Measurements from ENCODE around the gene ZNF121.

Gene ZNF121

DNA sequence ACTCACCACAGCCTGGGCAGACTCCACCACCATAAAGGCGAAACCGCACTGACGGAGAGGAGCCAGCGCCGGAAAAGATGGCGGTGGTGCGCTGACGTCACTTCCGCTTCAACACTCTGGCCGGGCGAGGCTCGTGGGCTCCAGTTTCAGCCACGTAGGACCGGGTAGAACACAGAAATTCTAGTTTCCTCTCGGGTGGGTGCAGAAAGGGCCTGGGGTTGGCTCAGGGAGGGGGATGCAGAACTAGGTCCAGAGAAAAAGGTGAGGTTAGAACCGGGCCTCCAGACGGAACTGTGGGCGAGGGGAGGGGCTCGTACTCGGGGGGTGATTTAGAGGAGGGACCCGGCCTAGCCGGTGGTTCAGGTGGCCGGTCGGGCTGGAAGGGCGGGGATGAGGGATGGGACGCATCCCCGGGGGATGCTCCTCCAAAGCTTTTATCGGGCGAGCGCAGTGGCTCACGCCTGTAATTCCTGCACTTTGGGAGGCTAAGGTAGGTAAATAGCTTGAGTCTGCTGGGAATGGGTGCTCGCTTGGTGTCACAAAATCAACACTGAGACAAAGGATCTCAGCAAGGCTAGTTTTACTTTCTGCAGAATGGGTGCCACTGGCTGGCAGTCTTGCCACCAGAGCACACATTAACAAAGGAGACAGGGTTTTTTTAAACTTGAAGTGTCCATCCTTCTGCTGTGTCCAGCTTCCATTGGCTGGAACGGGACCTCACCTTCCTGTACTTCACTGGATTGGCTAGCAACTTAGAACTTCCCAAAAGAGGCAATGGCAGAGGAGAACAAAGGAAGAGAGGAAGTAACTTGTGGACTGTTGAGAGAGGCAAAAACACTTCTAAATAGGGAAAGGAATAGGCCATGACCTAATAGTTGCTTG lies 37.1 kb upstream of the ZNF121 start, which contains the start of gene ZNF561:
TSS of gene ZNF561 (minus strand) at position 77 of the 882 bp plus-strand sequence. CDS start 1,776 bp downstream, outside the sequence.
- TF ChIP-seq CREB1 (IDR thresholded peaks at IDR 0.05; ENCODE audit: low read depth) = peak; percentile 83
- TF ChIP-seq NFIC (IDR thresholded peaks at IDR 0.05) = no peak
- TF ChIP-seq, protein P1, sequence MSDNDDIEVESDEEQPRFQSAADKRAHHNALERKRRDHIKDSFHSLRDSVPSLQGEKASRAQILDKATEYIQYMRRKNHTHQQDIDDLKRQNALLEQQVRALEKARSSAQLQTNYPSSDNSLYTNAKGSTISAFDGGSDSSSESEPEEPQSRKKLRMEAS (IDR thresholded peaks at IDR 0.05) = peak; percentile 32; the same call in 1 of the 2 replicates
- TF ChIP-seq CEBPB (IDR thresholded peaks at IDR 0.05) = no peak
- no peak for TF ChIP-seq FOXM1 (IDR thresholded peaks at IDR 0.05; ENCODE audit: borderline replicate concordance, low read depth)
- 0 out of 2 replicates have a peak, but pooled peaks have one; percentile 8 for TF ChIP-seq EP300 (IDR thresholded peaks at IDR 0.05; ENCODE audit: borderline replicate concordance)
- TF ChIP-seq EGR1 (IDR thresholded peaks at IDR 0.05) = 0 out of 2 replicates have a peak, but pooled peaks have one; percentile 1
- peak; percentile 75 for TF ChIP-seq TAF1 (IDR thresholded peaks at IDR 0.05; ENCODE audit: low read depth)
- 0 out of 2 replicates have a peak, but pooled peaks have one; percentile 34 for TF ChIP-seq TCF12 (IDR thresholded peaks at IDR 0.05; ENCODE audit: low read depth)
- peak; percentile 96 for TF ChIP-seq YY1 (IDR thresholded peaks at IDR 0.05; ENCODE audit: low read depth)

DNA sequence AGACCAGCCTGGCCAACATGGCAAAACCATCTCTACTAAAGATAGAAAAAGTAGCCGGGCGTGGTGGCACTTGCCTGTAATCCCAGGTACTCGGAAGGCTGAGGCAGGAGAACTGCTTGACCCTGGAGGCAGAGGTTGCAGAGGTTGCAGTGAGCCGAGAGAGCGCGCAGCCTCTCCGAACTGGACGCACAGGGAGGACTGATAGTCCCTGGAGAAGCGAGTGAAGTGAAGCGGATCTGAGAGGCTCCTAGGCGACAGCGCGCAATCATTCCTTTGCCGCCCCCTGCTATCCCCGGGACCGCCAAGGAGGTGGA lies 36.5 kb upstream of the ZNF121 start:
- TF ChIP-seq EP300 (IDR thresholded peaks at IDR 0.05; ENCODE audit: borderline replicate concordance) = no peak
- TF ChIP-seq RAD21 (IDR thresholded peaks at IDR 0.05; ENCODE audit: low read depth) = no peak
- no peak for TF ChIP-seq CEBPB (IDR thresholded peaks at IDR 0.05)
- TF ChIP-seq, protein P2, sequence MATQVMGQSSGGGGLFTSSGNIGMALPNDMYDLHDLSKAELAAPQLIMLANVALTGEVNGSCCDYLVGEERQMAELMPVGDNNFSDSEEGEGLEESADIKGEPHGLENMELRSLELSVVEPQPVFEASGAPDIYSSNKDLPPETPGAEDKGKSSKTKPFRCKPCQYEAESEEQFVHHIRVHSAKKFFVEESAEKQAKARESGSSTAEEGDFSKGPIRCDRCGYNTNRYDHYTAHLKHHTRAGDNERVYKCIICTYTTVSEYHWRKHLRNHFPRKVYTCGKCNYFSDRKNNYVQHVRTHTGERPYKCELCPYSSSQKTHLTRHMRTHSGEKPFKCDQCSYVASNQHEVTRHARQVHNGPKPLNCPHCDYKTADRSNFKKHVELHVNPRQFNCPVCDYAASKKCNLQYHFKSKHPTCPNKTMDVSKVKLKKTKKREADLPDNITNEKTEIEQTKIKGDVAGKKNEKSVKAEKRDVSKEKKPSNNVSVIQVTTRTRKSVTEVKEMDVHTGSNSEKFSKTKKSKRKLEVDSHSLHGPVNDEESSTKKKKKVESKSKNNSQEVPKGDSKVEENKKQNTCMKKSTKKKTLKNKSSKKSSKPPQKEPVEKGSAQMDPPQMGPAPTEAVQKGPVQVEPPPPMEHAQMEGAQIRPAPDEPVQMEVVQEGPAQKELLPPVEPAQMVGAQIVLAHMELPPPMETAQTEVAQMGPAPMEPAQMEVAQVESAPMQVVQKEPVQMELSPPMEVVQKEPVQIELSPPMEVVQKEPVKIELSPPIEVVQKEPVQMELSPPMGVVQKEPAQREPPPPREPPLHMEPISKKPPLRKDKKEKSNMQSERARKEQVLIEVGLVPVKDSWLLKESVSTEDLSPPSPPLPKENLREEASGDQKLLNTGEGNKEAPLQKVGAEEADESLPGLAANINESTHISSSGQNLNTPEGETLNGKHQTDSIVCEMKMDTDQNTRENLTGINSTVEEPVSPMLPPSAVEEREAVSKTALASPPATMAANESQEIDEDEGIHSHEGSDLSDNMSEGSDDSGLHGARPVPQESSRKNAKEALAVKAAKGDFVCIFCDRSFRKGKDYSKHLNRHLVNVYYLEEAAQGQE (IDR thresholded peaks at IDR 0.05; ENCODE audit: low read depth) = no peak
- no peak for TF ChIP-seq YY1 (IDR thresholded peaks at IDR 0.05; ENCODE audit: low read depth)
- TF ChIP-seq NFIC (IDR thresholded peaks at IDR 0.05) = no peak
- no peak for TF ChIP-seq ZBTB7A (IDR thresholded peaks at IDR 0.05; ENCODE audit: low read depth)
- no peak for TF ChIP-seq TCF12 (IDR thresholded peaks at IDR 0.05; ENCODE audit: low read depth)
- TF ChIP-seq TAF1 (IDR thresholded peaks at IDR 0.05; ENCODE audit: low read depth) = no peak

DNA sequence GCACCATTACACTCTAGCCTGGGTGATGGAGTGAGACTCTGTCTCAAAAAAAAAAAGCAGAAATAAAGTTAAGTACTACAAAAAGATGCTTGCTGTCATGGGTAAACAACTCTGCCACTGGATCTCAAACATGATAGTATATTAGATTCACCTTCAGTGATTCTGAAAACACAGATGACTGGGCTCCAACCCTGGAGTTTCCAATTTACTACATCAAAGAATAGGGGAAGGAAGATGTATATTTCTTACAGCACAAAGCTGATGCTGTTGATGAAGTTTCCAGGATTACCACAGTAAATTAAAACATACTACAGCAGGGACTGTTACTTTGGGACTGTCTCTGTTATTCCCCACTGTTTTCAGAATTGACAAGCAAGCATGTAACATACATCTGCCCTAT lies 31.5 kb upstream of the ZNF121 start:
- no peak for TF ChIP-seq TAF1 (IDR thresholded peaks at IDR 0.05; ENCODE audit: low read depth)
- TF ChIP-seq TCF12 (IDR thresholded peaks at IDR 0.05; ENCODE audit: low read depth) = no peak
- no peak for TF ChIP-seq RAD21 (IDR thresholded peaks at IDR 0.05; ENCODE audit: low read depth)
- no peak for TF ChIP-seq YY1 (IDR thresholded peaks at IDR 0.05; ENCODE audit: low read depth)
- TF ChIP-seq CEBPB (IDR thresholded peaks at IDR 0.05) = no peak
- TF ChIP-seq EGR1 (IDR thresholded peaks at IDR 0.05) = no peak
- no peak for TF ChIP-seq EP300 (IDR thresholded peaks at IDR 0.05; ENCODE audit: borderline replicate concordance)
- TF ChIP-seq TEAD4 (IDR thresholded peaks at IDR 0.05) = no peak
- TF ChIP-seq CREB1 (IDR thresholded peaks at IDR 0.05; ENCODE audit: low read depth) = no peak

DNA sequence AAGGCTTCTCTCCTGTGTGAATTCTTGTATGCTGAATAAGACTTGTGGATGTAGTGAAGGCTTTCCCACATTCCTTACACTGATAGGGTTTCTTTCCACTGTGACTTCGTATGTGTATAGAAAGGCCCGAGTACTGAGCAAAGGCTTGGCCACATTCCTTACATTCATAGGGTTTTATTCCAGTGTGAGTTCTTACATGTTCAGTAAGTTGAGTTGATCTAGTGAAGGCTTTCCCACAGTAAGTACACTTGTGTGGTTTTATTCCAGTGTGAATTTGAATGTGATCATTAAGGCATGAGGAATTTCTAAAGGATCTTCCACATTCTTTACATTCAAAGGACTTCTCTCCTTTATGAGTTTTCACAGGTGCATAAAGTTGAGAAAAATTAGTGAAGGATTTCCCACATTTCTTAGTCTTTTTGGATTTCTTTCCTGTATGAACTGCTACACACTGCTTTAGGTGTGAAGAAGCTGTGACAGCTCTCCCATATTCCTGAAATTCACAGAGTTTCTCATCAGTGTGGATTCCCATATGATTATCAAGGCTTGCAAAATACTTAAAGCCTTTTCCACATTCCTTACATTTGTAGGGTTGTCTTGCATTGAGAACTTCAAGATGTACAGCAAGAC lies 26.3 kb upstream of the ZNF121 start:
- TF ChIP-seq RAD21 (IDR thresholded peaks at IDR 0.05; ENCODE audit: low read depth) = no peak
- no peak for TF ChIP-seq ZBTB7A (IDR thresholded peaks at IDR 0.05; ENCODE audit: low read depth)
- no peak for TF ChIP-seq CREB1 (IDR thresholded peaks at IDR 0.05; ENCODE audit: low read depth)
- TF ChIP-seq TAF1 (IDR thresholded peaks at IDR 0.05; ENCODE audit: low read depth) = no peak
- TF ChIP-seq FOXM1 (IDR thresholded peaks at IDR 0.05; ENCODE audit: borderline replicate concordance, low read depth) = no peak
- TF ChIP-seq, protein P2 (IDR thresholded peaks at IDR 0.05; ENCODE audit: low read depth) = no peak
- TF ChIP-seq NFIC (IDR thresholded peaks at IDR 0.05) = no peak

DNA sequence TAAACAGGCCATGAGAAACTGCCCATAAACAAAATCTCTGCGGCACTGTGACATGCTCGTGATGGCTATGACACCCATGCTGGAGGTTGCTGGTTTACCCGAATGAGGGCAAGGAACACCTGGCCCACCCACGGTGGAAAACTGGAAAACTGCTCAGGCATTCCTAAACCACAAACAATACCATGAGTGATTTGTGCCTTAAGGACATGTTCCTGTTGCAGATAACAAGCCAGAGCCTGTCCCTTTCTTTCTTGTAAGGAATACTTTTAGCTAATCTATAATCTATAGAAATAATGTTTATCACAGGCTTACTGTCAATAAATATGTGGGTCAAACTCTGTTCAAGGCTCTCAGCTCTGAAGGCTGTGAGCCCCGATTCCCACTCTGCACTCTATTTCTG lies 24.6 kb upstream of the ZNF121 start:
- TF ChIP-seq EGR1 (IDR thresholded peaks at IDR 0.05) (no peak), NFIC (IDR thresholded peaks at IDR 0.05) (no peak), YY1 (IDR thresholded peaks at IDR 0.05; ENCODE audit: low read depth) (no peak), TEAD4 (IDR thresholded peaks at IDR 0.05) (no peak), RAD21 (IDR thresholded peaks at IDR 0.05; ENCODE audit: low read depth) (no peak), EP300 (IDR thresholded peaks at IDR 0.05; ENCODE audit: borderline replicate concordance) (no peak), ZBTB7A (IDR thresholded peaks at IDR 0.05; ENCODE audit: low read depth) (no peak), CEBPB (IDR thresholded peaks at IDR 0.05) (no peak), TAF1 (IDR thresholded peaks at IDR 0.05; ENCODE audit: low read depth) (no peak)
- TF ChIP-seq, protein P3, sequence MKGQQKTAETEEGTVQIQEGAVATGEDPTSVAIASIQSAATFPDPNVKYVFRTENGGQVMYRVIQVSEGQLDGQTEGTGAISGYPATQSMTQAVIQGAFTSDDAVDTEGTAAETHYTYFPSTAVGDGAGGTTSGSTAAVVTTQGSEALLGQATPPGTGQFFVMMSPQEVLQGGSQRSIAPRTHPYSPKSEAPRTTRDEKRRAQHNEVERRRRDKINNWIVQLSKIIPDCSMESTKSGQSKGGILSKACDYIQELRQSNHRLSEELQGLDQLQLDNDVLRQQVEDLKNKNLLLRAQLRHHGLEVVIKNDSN (IDR thresholded peaks at IDR 0.05) = no peak
- TF ChIP-seq, protein P2 (IDR thresholded peaks at IDR 0.05; ENCODE audit: low read depth) = no peak
- TF ChIP-seq, protein P1 (IDR thresholded peaks at IDR 0.05) = no peak

All from Ishikawa (cell line).